BJ (cell line): ENCODE measurements around the gene ADARB2. TPM values are rescaled to one million over a fixed set of nuclear protein-coding genes. Genes with fewer than 3 reads are reported as not detected.

Experiments used
- CTCF ChIA-PET: fragments of 350-600 bp; formaldehyde crosslinking; extraction: SDS; loops from one replicate; lab custom pipeline; 2021; ENCODE audit warnings: antibody characterized with exemption, inconsistent platforms; lab: Yijun Ruan, JAX
- POLR2A ChIA-PET: fragments of 300-600 bp; sonication (Branson Sonifier 250); formaldehyde crosslinking; extraction: SDS; loops from one replicate; lab custom pipeline; 2021; ENCODE audit warnings: antibody characterized with exemption; lab: Charles Lee
- DNase-seq: peaks from one replicate; pipeline ENCODE4 v3.0.0-alpha.2; 2011; ENCODE audit warnings: low read depth
- H3K27me3 ChIP-seq: 2 replicates; pipeline ENCODE4 v1.6.0; 2011; ENCODE audit warnings: low read length; ENCODE audit not compliant: control insufficient read depth, insufficient read depth
- H3K36me3 ChIP-seq: 2 replicates; pipeline ENCODE4 v1.5.1; 2011; ENCODE audit warnings: low read length; ENCODE audit not compliant: control insufficient read depth, insufficient read depth
- H3K4me3 ChIP-seq: 2 replicates; pipeline ENCODE4 v1.5.1; 2011; ENCODE audit warnings: low read depth, mild to moderate bottlenecking, control low read depth, low read length
- polyA plus RNA-seq: library from polyadenylated mRNA; depleted of rRNA; stranded (reverse); fragments of >200 nt; gene quantifications from 2 replicates; pipeline ENCODE4 v1.2.3, GENCODE V29; 2011
- TF ChIP-seq, protein P1 (sequence below): IDR thresholded peaks from 2 replicates; pipeline ENCODE4 v1.5.1; 2011; ENCODE audit warnings: low read depth, mild to moderate bottlenecking, control low read depth, inconsistent platforms, low read length, moderate library complexity; ENCODE audit not compliant: insufficient read depth

Gene ADARB2
- polyA plus RNA-seq, 1 experiment: not detected

DNA sequence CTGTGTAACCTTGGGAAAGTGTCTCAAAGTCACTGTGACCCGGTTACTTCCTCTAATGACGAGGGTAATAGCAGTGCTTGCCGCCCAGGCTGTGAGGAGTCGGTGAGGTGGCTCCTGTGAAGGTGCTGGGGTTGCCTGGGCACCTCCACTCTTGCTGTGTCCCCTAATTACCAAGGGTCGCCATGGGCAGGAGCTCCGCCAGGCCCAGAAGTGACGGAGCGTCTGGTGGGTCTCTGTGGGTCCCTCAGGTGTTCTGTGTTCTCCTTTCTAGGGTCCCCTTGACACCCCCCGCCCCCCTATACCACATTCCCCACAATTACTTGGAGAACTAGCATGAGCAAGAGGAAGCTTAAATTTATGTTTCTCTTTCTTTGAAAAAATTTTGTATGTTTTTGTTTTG, 519.7 kb downstream of the ADARB2 start:
- CTCF ChIA-PET: no interaction called here
- Histone ChIP-seq H3K36me3 (no peaks in the 10 kb centered on the region), H3K4me3 (no peak overlapping the region), H3K27me3 (no peaks in the 10 kb centered on the region)
- DNase-seq: no peak
- TF ChIP-seq, protein P1, sequence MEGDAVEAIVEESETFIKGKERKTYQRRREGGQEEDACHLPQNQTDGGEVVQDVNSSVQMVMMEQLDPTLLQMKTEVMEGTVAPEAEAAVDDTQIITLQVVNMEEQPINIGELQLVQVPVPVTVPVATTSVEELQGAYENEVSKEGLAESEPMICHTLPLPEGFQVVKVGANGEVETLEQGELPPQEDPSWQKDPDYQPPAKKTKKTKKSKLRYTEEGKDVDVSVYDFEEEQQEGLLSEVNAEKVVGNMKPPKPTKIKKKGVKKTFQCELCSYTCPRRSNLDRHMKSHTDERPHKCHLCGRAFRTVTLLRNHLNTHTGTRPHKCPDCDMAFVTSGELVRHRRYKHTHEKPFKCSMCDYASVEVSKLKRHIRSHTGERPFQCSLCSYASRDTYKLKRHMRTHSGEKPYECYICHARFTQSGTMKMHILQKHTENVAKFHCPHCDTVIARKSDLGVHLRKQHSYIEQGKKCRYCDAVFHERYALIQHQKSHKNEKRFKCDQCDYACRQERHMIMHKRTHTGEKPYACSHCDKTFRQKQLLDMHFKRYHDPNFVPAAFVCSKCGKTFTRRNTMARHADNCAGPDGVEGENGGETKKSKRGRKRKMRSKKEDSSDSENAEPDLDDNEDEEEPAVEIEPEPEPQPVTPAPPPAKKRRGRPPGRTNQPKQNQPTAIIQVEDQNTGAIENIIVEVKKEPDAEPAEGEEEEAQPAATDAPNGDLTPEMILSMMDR: no peak
- POLR2A ChIA-PET: no interaction called here

DNA sequence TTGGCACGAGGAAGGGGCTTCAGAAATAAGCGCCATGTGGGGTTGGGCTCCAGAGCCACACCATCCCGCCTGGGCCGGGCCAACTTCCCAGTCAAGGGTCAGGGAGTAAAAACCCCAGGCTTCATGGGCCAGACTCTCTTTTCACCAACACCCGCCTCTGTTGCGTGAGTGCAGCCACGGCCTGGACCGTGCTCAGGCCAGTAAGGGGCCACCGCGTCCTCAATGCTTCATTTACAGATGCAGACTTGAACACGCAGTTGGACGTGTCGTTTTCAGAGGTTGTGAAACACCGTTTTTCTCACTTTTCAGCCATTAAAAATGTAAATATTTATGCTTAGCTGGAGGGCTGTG, 520.1 kb downstream of the ADARB2 start:
- Histone ChIP-seq H3K36me3 (no peaks in the 10 kb centered on the region), H3K4me3 (no peak overlapping the region), H3K27me3 (no peaks in the 10 kb centered on the region)
- ChIA-PET CTCF (no interaction called here), POLR2A (no interaction called here)
- TF ChIP-seq, protein P1: no peak
- no peak for DNase-seq

DNA sequence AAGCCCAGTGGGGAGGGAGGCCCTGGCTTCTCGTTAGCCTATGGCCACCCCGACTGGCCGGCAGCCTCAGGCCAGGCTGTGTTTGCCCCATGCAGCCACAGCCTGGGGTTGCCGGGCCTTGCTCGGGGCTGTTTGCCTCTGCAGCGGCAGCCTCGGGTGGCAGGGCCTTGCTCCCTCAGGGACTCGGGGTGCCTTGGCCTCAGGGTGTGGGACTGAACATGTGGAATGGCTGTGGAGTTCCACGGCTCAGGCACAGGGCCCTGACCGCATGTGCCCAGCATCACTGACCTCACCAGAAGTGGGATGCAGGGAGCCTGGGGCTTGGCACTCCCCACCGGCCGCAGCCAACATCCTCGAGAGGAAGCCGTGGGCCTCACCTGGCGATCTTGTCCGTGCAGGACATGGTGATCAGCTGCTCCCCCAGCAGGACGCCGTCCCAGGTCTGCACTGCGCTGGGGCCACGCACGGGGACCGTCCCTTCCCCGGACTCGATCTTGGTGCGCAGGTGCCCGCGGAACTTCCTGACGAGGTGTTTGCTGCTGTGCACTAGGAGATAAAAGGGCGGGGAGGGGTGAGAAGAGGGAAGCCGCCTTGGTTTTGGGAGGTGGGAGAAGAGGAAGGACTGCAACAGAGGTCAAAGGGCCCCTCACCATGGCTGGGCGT, 520.6 kb downstream of the ADARB2 start:
- POLR2A ChIA-PET: no interaction called here
- DNase-seq: no peak
- H3K4me3 ChIP-seq: no peak overlapping the region
- CTCF ChIA-PET: no interaction called here
- no peaks in the 10 kb centered on the region for H3K36me3 ChIP-seq
- TF ChIP-seq, protein P1: no peak
- H3K27me3 ChIP-seq: no peaks in the 10 kb centered on the region

DNA sequence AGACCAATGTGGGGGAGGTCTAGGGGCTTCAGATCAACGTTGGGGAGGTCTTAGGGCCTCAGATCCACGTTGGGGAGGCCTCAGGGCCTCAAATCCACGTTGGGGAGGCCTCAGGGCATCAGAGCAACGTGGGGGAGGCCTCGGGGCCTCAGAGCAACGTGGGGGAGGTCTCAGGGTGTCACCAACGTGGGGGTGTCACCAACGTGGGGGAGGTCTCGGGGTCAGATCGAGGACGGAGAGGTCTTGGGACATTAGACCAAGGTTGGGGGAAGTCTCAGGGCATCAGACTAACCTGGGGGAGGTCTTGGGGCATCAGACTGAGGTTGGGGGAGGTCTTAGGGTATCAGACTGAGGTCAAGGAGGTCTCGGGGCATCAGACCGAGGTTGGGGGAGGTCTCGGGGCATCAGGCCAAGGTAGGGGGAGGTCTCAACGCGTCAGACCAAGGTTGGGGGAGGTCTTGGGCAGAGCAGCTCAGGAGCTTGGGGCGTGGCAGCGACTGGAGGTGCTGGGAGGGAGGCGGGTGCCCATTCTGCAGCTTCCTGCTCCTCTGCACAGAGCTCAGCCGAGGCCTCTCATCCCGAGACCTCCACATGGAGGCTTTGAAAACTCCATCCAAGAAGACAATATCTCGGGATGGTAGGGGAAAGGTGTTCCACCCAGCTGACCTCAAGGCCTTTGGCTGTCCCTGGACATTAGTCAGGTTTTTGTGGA, 521.3 kb downstream of the ADARB2 start:
- DNase-seq: no peak
- H3K27me3 ChIP-seq: no peaks in the 10 kb centered on the region
- TF ChIP-seq, protein P1: no peak

DNA sequence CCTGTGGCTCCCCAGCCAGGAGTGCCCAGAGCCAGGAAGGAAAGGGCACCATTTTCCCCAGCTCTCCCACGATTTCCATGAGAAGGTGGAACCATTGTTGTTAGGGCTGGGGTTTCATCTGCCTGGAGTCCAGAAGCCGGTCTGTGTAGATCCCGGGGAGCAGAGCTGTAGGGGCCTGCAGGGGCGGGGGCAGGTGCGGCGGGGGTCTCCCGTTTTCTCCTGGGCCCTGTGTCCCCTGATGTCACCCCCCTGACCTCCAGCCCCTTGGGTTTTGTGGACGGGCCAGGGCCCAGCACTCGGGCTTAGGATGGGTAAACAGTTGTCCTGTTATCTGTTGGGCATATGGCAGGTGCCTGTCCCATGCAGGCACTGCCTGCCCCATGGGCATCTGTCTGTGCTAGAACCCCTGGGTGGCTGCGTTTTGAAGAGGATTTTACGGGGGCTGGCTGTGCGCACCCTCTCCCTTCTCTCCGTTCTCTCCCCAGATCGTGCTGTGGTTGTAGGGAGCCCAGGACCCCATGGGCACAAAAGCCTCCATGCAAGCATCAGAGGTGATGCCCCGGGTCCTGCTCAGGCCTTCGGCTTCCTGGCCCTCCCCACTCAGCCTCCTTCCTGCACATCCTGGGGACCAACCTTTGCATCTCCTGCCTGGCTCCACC, 522.3 kb downstream of the ADARB2 start:
- TF ChIP-seq, protein P1: no peak
- Histone ChIP-seq H3K36me3 (no peaks in the 10 kb centered on the region), H3K4me3 (no peak overlapping the region), H3K27me3 (no peaks in the 10 kb centered on the region)
- ChIA-PET POLR2A (no interaction called here), CTCF (no interaction called here)
- no peak for DNase-seq

More for the DNA sequence above, 521.3 kb downstream of the ADARB2 start:
- CTCF ChIA-PET: no interaction called here
- POLR2A ChIA-PET: no interaction called here
- H3K36me3 ChIP-seq: no peaks in the 10 kb centered on the region
- H3K4me3 ChIP-seq: no peak overlapping the region
